Adrenal gland (tissue), 12 donors: ENCODE data around the gene NR2E1. TPM values are rescaled to one million over a fixed set of nuclear protein-coding genes. Genes with fewer than 3 reads are reported as not detected.

Experiments
- DNase-seq, 7 donors: peaks; one replicate each; pipeline ENCODE4 v3.0.0-alpha.2; 2019 to 2020
- H3K27ac ChIP-seq, 5 donors: fragments of 200-600 bp; sonication (generic) in 4 of 5; 1 replicate in 3 of 5; 2 replicates in 2 of 5; pipeline versions ENCODE4 v1.5.1 to v1.8.0; 2016 to 2020; ENCODE audit warnings: mild to moderate bottlenecking in 1 of 5
- H3K27me3 ChIP-seq: fragments of 200-600 bp; 2 replicates; pipeline ENCODE4 v1.8.0; 2021
- H3K36me3 ChIP-seq, 2 donors: fragments of 200-600 bp; replicated peaks in 1 of 2; 1 replicate in 1 of 2; 2 replicates in 1 of 2; pipeline versions ENCODE4 v1.5.1 to v1.8.0; 2018 to 2022
- H3K4me1 ChIP-seq, 2 donors: fragments of 200-600 bp; replicated peaks in 1 of 2; 1 replicate in 1 of 2; 2 replicates in 1 of 2; pipeline versions ENCODE4 v1.5.1 to v1.8.0; 2018 to 2021
- H3K4me3 ChIP-seq, 4 donors: fragments of 200-600 bp; sonication (generic) in 3 of 4; one replicate each; pipeline ENCODE4 v1.5.1; 2016 to 2018
- H3K9me3 ChIP-seq, 3 donors: fragments of 200-600 bp; sonication (generic) in 1 of 3; replicated peaks in 1 of 3; 1 replicate in 2 of 3; 2 replicates in 1 of 3; pipeline versions ENCODE4 v1.5.1 to v1.8.0; 2016 to 2021
- POLR2A ChIP-seq, 2 donors: fragments of 450-650 bp; IDR thresholded peaks; one replicate each; pipeline ENCODE4 v1.6.1; 2017; ENCODE audit warnings: antibody characterized with exemption in 2 of 2, mild to moderate bottlenecking in 2 of 2, moderate library complexity in 1 of 2
- WGBS, 4 donors: extraction: QIAGEN DNeasy Blood & Tissue Kit in 2 of 4; methylation state at CpG; one replicate each; pipeline versions ENCODE4 v1.1.5 to v1.1.7; 2013 to 2017; 5-methylcytosine and 5-hydroxymethylcytosine counted together
- intact Hi-C, 2 donors: fragments of 100-400 bp; cut with DNase I; formaldehyde crosslinking; loops; one replicate each; pipeline versions ENCODE4 v1.14.1 to v1.15.0; 2022 to 2023
- polyA plus RNA-seq, 3 donors: library from polyadenylated mRNA; stranded (reverse); fragments of 200-250 nt in 2 of 3; fragments of 350-450 nt in 1 of 3; fragmentation: Illumina TruSeq in 1 of 3; extraction: RNeasy Lipid Tissue Mini Kit (QIAGEN cat#74804) in 1 of 3; gene quantifications; one replicate each; pipeline ENCODE4 v1.2.3, GENCODE V29; 2013 to 2014
- total RNA-seq, 9 donors: library from RNA; depleted of rRNA in 4 of 9; stranded (reverse); fragments of >200 nt in 4 of 9; fragments of 120-200 nt in 1 of 9; fragmentation: NEBNext Ultra II Directional in 1 of 9; extraction: Animal tissue kit (Norgen Biotek cat#: 25700) in 1 of 9; gene quantifications; one replicate each; pipeline versions ENCODE4 v1.1.0 to v1.2.4, GENCODE V29; 2013 to 2023
- TF ChIP-seq, protein P1 (sequence below), 6 experiments: fragments of 450-650 bp in 4 of 6; fragments of 200-600 bp in 2 of 6; sonication (generic) in 1 of 6; IDR thresholded peaks; 1 replicate in 5 of 6; 2 replicates in 1 of 6; pipeline versions ENCODE4 v1.5.1 to v1.8.0; 2016 to 2021; ENCODE audit warnings: antibody characterized with exemption in 6 of 6, mild to moderate bottlenecking in 2 of 6, moderate library complexity in 1 of 6
- donor health status: healthy with polysubstance abuse.
- donor health status: Bipolar disorder and iron deficiency.
- donor health status: DM: yes; HTN: yes; CAD: no.
- donor health status: DM: no; HTN: no; CAD: no.
- donor health status: DM: no; HTN: no; CAD: no.
- donor health status: DM: yes; HTN: yes; CAD: no.

NR2E1 gene
- total and polyA plus RNA-seq, 12 donors = 0.08 to 2.3 (median 0.61) TPM; not detected in 3

DNA sequence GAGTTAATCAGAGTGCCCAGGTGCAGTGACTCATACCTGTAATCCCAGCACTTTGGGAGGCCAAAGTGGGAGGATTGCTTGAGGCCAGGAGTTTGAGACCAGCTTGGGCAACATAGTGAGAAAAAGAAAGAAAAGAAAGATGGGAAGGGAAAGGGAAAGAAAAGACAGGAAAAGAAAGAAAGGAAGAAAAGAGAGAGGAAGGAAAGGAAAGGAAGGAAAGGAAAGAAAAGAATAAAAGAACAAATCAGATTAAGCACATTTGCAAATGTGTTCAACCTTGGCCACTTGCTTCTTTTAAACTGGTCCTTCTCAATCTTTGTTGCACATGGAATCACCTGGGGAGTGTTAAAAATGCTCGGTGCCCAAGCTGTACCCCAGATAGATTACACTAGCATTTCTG is 28.0 kb downstream of the NR2E1 start:
- no peak overlapping the region for H3K4me3 ChIP-seq
- H3K27ac ChIP-seq = no peak overlapping the region
- H3K9me3 ChIP-seq = no peaks in the 10 kb centered on the region
- DNase-seq = no peak
- no peak for TF ChIP-seq POLR2A (IDR thresholded peaks at IDR 0.05)
- TF ChIP-seq, protein P1, sequence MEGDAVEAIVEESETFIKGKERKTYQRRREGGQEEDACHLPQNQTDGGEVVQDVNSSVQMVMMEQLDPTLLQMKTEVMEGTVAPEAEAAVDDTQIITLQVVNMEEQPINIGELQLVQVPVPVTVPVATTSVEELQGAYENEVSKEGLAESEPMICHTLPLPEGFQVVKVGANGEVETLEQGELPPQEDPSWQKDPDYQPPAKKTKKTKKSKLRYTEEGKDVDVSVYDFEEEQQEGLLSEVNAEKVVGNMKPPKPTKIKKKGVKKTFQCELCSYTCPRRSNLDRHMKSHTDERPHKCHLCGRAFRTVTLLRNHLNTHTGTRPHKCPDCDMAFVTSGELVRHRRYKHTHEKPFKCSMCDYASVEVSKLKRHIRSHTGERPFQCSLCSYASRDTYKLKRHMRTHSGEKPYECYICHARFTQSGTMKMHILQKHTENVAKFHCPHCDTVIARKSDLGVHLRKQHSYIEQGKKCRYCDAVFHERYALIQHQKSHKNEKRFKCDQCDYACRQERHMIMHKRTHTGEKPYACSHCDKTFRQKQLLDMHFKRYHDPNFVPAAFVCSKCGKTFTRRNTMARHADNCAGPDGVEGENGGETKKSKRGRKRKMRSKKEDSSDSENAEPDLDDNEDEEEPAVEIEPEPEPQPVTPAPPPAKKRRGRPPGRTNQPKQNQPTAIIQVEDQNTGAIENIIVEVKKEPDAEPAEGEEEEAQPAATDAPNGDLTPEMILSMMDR (IDR thresholded peaks at IDR 0.05) = no peak
- WGBS, 4 donors = 68 to 89% (median 84%) methylated on average over 1 of the region's 1 CpG
- intact Hi-C loops = no loop called here
- no peaks in the 10 kb centered on the region for H3K4me1 ChIP-seq
- no peaks in the 10 kb centered on the region for H3K27me3 ChIP-seq
- no peaks in the 10 kb centered on the region for H3K36me3 ChIP-seq

DNA sequence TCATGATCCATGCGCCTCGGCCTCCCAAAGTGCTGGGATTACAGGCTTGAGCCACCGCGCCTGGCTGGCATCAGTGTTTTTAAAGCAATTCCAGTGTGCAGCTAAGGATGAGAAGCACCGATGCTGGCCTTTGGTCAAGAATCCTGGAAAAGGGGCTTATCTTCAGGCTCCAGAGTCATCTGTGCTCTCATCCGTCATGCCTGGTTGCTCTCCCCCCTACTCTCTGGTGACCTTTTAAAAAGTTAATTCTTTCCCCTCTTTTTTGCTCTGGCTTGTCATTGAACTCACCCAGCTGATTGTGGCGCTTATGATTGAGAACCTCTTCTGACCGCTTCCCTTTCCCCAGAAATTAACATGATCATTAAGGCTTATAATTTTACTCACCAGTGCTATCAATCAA is 28.7 kb downstream of the NR2E1 start:
- no peaks in the 10 kb centered on the region for H3K27me3 ChIP-seq
- no peaks in the 10 kb centered on the region for H3K4me1 ChIP-seq
- no peak overlapping the region for H3K27ac ChIP-seq
- DNase-seq = no peak
- no peaks in the 10 kb centered on the region for H3K36me3 ChIP-seq
- H3K9me3 ChIP-seq = no peaks in the 10 kb centered on the region
- H3K4me3 ChIP-seq = no peak overlapping the region
- TF ChIP-seq, protein P1 (IDR thresholded peaks at IDR 0.05) = no peak
- TF ChIP-seq POLR2A (IDR thresholded peaks at IDR 0.05) = no peak
- 82 to 87% (median 84%) methylated on average over 8 of the region's 8 CpGs for WGBS, 4 donors
- intact Hi-C loops = no loop called here

DNA sequence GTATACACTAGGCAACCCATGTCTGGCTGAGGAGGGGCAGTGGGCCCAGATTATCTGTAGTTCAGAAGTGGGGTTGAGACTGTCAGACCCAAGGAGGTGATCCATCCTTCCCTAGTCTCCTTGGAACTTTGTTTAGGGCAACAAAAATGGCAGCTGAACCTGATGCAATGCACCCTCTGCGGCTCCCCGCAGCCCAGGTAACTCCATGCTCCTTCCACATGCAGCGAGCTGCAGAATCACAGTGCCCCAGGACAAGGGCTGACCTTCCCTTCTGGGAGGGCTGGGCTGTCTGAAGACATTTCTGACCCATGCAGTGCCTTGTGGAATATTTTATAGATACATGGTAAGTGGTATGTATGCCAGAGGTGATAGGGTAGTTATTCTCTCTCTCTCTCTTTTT is 29.4 kb downstream of the NR2E1 start:
- no peak overlapping the region for H3K4me3 ChIP-seq
- H3K36me3 ChIP-seq = no peaks in the 10 kb centered on the region
- intact Hi-C loops = no loop called here
- H3K9me3 ChIP-seq = no peaks in the 10 kb centered on the region
- DNase-seq = no peak
- WGBS, 4 donors = 83 to 97% (median 95%) methylated on average over 3 of the region's 3 CpGs; no CpG with 5 or more reads in 1 of the 4 donors
- no peaks in the 10 kb centered on the region for H3K27me3 ChIP-seq
- no peaks in the 10 kb centered on the region for H3K4me1 ChIP-seq
- H3K27ac ChIP-seq = no peak overlapping the region
- no peak for TF ChIP-seq POLR2A (IDR thresholded peaks at IDR 0.05)
- TF ChIP-seq, protein P1 (IDR thresholded peaks at IDR 0.05) = no peak

DNA sequence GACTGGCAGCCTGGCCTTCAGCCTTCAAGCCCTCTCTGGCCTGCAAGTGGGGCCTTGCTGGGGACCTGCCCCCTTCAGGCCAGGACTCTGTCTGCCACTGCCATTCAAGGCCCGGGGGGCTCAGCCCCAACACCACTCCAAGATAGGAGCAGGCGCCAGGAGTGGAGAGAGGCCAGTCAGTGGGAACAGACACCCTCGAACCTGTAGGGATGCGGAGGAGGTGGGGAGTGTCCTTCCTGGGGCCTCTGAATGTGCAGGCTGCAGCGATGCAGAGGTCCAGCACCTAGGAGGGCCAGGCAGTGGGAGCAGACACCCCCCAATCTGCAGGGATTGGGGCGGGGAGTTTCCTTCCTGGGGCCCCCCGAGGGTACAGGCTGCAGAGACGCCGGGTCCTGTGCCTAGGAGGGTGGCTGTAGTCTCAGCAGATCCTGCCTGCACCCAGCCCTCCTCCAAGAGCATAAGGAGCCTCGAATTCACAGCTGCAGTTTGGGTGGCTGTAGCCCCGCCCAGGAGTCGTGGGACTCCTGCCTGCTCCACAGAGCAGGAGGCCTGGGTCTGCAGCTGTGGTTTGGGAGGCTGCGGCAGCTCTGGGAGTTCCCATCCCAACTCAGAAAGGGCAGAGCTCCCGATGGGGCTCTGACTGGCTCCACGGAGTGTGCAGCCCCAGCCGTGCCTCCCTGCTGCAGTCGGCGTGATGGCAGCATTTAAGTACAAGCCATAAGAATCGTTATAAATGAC is 33.1 kb downstream of the NR2E1 start:
- no peak for DNase-seq
- Histone ChIP-seq H3K4me1 (no peaks in the 10 kb centered on the region), H3K27me3 (no peaks in the 10 kb centered on the region), H3K4me3 (no peak overlapping the region), H3K36me3 (no peaks in the 10 kb centered on the region), H3K9me3 (no peaks in the 10 kb centered on the region), H3K27ac (no peak overlapping the region)
- TF ChIP-seq POLR2A (IDR thresholded peaks at IDR 0.05) = no peak
- TF ChIP-seq, protein P1 (IDR thresholded peaks at IDR 0.05) = no peak
- 81 to 91% (median 88%) methylated on average over 12 to 19 of the region's 19 CpGs for WGBS, 4 donors
- intact Hi-C loops = no loop called here
